HG03442 (cell line): ENCODE data around the gene MYO1H.
"Not testable (repeated sequence)": the region's sequence is repeated elsewhere in the genome, so short reads cannot be mapped to it uniquely, and the experiment has no call there.

Source experiments
- ATAC-seq: cut with Tn5 transposase; IDR thresholded peaks from one replicate; pipeline ENCODE4 v1.9.1; 2021; ENCODE audit warnings: mild to moderate bottlenecking, moderate library complexity; ENCODE audit not compliant: unreplicated experiment

Gene MYO1H

GRCh38 chr12:109347589-109347988 lies at the start of gene MYO1H:
Gene MYO1H (plus strand): TSS chr12:109347900. CDS start chr12:109347961, 61 bp downstream.
- no peak for ATAC-seq

- no peak for ATAC-seq
Observed at GRCh38 chr12:109299849-109300248, 47.9 kb upstream of the MYO1H start.

- ATAC-seq: no peak
Observed at GRCh38 chr12:109301643-109302168, 46.0 kb upstream of the MYO1H start.

- no peak for ATAC-seq
Observed at GRCh38 chr12:109302358-109302757, 45.3 kb upstream of the MYO1H start.

GRCh38 chr12:109302770-109303169 lies 44.9 kb upstream of the MYO1H start:
- no peak for ATAC-seq

GRCh38 chr12:109304485-109304884 lies 43.2 kb upstream of the MYO1H start:
- ATAC-seq: no peak

GRCh38 chr12:109305547-109305946 lies 42.2 kb upstream of the MYO1H start:
- ATAC-seq: no peak

- no peak for ATAC-seq
Observed at GRCh38 chr12:109307051-109307450, 40.6 kb upstream of the MYO1H start.

- no peak for ATAC-seq
Observed at GRCh38 chr12:109308534-109309380, 38.9 kb upstream of the MYO1H start, which contains the start of gene FOXN4. Gene FOXN4 (minus strand): TSS chr12:109309284. CDS start chr12:109308321, 963 bp downstream.

- no peak for ATAC-seq
Observed at GRCh38 chr12:109309381-109310246, 38.1 kb upstream of the MYO1H start.

- ATAC-seq: no peak
Observed at GRCh38 chr12:109310247-109311125, 37.2 kb upstream of the MYO1H start.

GRCh38 chr12:109321294-109321693 lies 26.4 kb upstream of the MYO1H start:
- ATAC-seq: not testable (repeated sequence)

GRCh38 chr12:109329003-109329402 lies 18.7 kb upstream of the MYO1H start:
- no peak for ATAC-seq

- no peak for ATAC-seq
Observed at GRCh38 chr12:109329686-109330085, 18.0 kb upstream of the MYO1H start.

GRCh38 chr12:109330282-109331230 lies 17.1 kb upstream of the MYO1H start:
- ATAC-seq: no peak

GRCh38 chr12:109331301-109331952 lies 16.3 kb upstream of the MYO1H start:
- ATAC-seq: no peak

- no peak for ATAC-seq
Observed at GRCh38 chr12:109334887-109335286, 12.8 kb upstream of the MYO1H start.

- ATAC-seq: no peak
Observed at GRCh38 chr12:109336593-109336992, 11.1 kb upstream of the MYO1H start.

GRCh38 chr12:109343677-109344076 lies 4.0 kb upstream of the MYO1H start:
- no peak for ATAC-seq
